Neural crest cell (in vitro differentiated cells): ENCODE data around the gene BEST3. TPM values are rescaled to one million over a fixed set of nuclear protein-coding genes. Genes with fewer than 3 reads are reported as not detected.

Source experiments
- DNase-seq: peaks from one replicate; pipeline ENCODE4 v3.0.0; 2021; ENCODE audit warnings: low read depth, mixed read lengths, low spot score
- H3K27ac Mint-ChIP-seq: one replicate; pipeline ENCODE4 v1.8.0; 2021; ENCODE audit warnings: mild to moderate bottlenecking, mixed read lengths; ENCODE audit not compliant: unreplicated experiment
- H3K27me3 Mint-ChIP-seq: 2 replicates; pipeline ENCODE4 v1.8.0; 2021; ENCODE audit warnings: low read depth, mild to moderate bottlenecking, mixed read lengths
- H3K36me3 Mint-ChIP-seq: 2 replicates; pipeline ENCODE4 v1.8.0; 2021; ENCODE audit warnings: low read depth, mild to moderate bottlenecking, mixed read lengths
- H3K4me1 Mint-ChIP-seq: 2 replicates; pipeline ENCODE4 v1.8.0; 2021; ENCODE audit warnings: mixed read lengths
- H3K4me3 Mint-ChIP-seq: one replicate; pipeline ENCODE4 v1.8.0; 2021; ENCODE audit warnings: mild to moderate bottlenecking, mixed read lengths
- H3K9me3 Mint-ChIP-seq: 2 replicates; pipeline ENCODE4 v1.8.0; 2021; ENCODE audit warnings: mixed read lengths
- CTCF ChIP-seq: fragments of 200-600 bp; sonication (generic); conservative IDR thresholded peaks from 2 replicates; pipeline ENCODE4 v1.5.0; 2021; ENCODE audit warnings: antibody characterized with exemption, mild to moderate bottlenecking
- total RNA-seq: library from RNA; stranded (reverse); gene quantifications from 2 replicates; pipeline ENCODE4 v1.2.1, GENCODE V29; 2021

The BEST3 gene
- total RNA-seq, 1 donor from 2014 or later = not detected

- no peak for TF ChIP-seq CTCF
- Mint-ChIP-seq H3K27ac (no peak overlapping the region), H3K36me3 (no peaks in the 10 kb centered on the region), H3K27me3 (no peaks in the 10 kb centered on the region), H3K4me3 (no peak overlapping the region), H3K9me3 (peaks cover 5% of the 10 kb centered on the region), H3K4me1 (no peaks in the 10 kb centered on the region)
- no peak for DNase-seq
Measured at GRCh38 chr12:69621551-69621950, 77.6 kb downstream of the BEST3 start.

DNA sequence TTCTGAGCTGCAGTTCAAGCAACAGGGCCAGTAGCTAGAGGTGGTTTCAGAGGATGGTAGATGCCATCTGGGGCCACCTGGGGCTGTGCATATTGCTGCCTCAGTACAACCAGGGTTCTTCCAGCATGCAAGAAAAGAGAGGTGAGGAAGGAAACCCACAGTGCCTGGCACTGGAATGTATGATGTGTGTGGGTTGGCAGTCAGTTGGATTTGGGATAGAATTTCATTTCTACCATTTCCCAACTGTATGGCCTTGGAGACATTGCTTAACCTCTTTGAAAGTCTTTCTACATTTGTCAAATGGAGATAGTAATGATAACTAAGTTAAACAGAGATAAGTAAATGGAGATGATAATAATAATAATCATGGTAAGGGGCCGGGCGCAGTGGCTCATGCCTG lies 78.2 kb downstream of the BEST3 start:
- DNase-seq = no peak
- no peak overlapping the region for H3K4me3 Mint-ChIP-seq
- no peaks in the 10 kb centered on the region for H3K36me3 Mint-ChIP-seq
- TF ChIP-seq CTCF = no peak
- H3K27me3 Mint-ChIP-seq = no peaks in the 10 kb centered on the region
- peaks cover 5% of the 10 kb centered on the region for H3K9me3 Mint-ChIP-seq
- no peak overlapping the region for H3K27ac Mint-ChIP-seq
- H3K4me1 Mint-ChIP-seq = no peaks in the 10 kb centered on the region

DNA sequence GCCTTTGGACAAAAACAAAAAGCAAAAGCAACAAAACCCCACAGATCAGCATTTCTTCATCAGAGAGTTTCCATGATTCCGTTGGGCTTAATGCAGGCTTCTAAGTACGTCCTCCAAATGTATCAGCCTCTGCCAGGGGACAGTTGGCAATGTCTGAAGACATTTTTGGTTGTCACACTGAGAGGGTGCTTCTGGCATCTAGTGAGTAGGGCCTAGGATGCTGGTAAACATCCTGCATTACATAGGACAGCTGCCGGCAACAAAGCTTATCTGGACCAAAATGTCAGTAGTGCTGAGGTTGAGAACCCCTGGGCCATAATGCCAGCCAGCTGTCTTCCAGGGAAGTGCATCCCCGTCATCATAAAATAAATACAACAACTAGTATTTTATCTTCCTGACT lies 79.0 kb downstream of the BEST3 start:
- DNase-seq = no peak
- H3K4me3 Mint-ChIP-seq = no peak overlapping the region
- TF ChIP-seq CTCF = no peak
- H3K27ac Mint-ChIP-seq = no peak overlapping the region
- H3K9me3 Mint-ChIP-seq = peaks cover 5% of the 10 kb centered on the region
- no peaks in the 10 kb centered on the region for H3K4me1 Mint-ChIP-seq
- no peaks in the 10 kb centered on the region for H3K27me3 Mint-ChIP-seq
- H3K36me3 Mint-ChIP-seq = no peaks in the 10 kb centered on the region

- H3K36me3 Mint-ChIP-seq = no peaks in the 10 kb centered on the region
- no peaks in the 10 kb centered on the region for H3K27me3 Mint-ChIP-seq
- TF ChIP-seq CTCF = no peak
- no peak overlapping the region for H3K27ac Mint-ChIP-seq
- no peak for DNase-seq
- no peak overlapping the region for H3K4me3 Mint-ChIP-seq
- no peaks in the 10 kb centered on the region for H3K4me1 Mint-ChIP-seq
- peaks cover 5% of the 10 kb centered on the region for H3K9me3 Mint-ChIP-seq
Measured at GRCh38 chr12:69619050-69619449, 80.1 kb downstream of the BEST3 start.

- Mint-ChIP-seq H3K4me3 (no peak overlapping the region), H3K27ac (no peak overlapping the region), H3K9me3 (peaks cover 5% of the 10 kb centered on the region), H3K36me3 (no peaks in the 10 kb centered on the region), H3K27me3 (no peaks in the 10 kb centered on the region), H3K4me1 (no peaks in the 10 kb centered on the region)
- TF ChIP-seq CTCF = no peak
- no peak for DNase-seq
Measured at GRCh38 chr12:69616025-69616424, 83.1 kb downstream of the BEST3 start.

DNA sequence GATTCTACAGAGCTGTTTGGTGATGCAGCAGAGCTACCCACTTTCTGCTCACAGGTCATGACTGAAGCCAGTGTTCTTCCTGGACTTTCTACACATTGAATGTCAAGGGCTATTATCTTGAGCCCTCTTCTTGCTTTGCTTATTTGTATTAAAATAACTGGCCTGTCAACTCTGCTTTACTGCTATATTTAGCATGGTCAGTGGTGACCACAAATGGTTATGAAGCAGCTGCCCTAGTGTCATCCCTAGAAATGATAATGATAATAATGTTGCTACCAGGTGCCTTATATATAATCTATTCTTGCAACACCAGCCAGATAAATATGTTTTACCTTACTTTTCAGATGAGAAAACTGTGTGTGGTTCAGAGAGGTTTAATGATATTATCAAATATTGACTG lies 85.8 kb downstream of the BEST3 start:
- H3K27ac Mint-ChIP-seq = no peak overlapping the region
- no peaks in the 10 kb centered on the region for H3K9me3 Mint-ChIP-seq
- no peaks in the 10 kb centered on the region for H3K4me1 Mint-ChIP-seq
- TF ChIP-seq CTCF = no peak
- no peak for DNase-seq
- no peaks in the 10 kb centered on the region for H3K36me3 Mint-ChIP-seq
- H3K27me3 Mint-ChIP-seq = peaks cover 3% of the 10 kb centered on the region
- H3K4me3 Mint-ChIP-seq = no peak overlapping the region
